AG10803 (cell line): ENCODE data around the gene MYOM1.

ENCODE experiments used
- DNase-seq: peaks from one replicate; pipeline ENCODE4 v3.0.0; 2010; ENCODE audit warnings: low read depth
- H3K4me3 ChIP-seq: 2 replicates; pipeline ENCODE4 v1.5.1; 2011; ENCODE audit warnings: mild to moderate bottlenecking, low read length, control low read depth
- TF ChIP-seq, protein P1 (sequence below): conservative IDR thresholded peaks from 2 replicates; pipeline ENCODE4 v1.5.1; 2011; ENCODE audit warnings: mild to moderate bottlenecking, low read length, control low read depth, inconsistent platforms

The MYOM1 gene

GRCh38 chr18:3151399-3152264, 68.1 kb downstream of the MYOM1 start:
- TF ChIP-seq, protein P1, sequence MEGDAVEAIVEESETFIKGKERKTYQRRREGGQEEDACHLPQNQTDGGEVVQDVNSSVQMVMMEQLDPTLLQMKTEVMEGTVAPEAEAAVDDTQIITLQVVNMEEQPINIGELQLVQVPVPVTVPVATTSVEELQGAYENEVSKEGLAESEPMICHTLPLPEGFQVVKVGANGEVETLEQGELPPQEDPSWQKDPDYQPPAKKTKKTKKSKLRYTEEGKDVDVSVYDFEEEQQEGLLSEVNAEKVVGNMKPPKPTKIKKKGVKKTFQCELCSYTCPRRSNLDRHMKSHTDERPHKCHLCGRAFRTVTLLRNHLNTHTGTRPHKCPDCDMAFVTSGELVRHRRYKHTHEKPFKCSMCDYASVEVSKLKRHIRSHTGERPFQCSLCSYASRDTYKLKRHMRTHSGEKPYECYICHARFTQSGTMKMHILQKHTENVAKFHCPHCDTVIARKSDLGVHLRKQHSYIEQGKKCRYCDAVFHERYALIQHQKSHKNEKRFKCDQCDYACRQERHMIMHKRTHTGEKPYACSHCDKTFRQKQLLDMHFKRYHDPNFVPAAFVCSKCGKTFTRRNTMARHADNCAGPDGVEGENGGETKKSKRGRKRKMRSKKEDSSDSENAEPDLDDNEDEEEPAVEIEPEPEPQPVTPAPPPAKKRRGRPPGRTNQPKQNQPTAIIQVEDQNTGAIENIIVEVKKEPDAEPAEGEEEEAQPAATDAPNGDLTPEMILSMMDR: peak; percentile 88
- no peak overlapping the region for H3K4me3 ChIP-seq
- DNase-seq: peak; percentile 32

- TF ChIP-seq, protein P1: no peak
- no peak for DNase-seq
- H3K4me3 ChIP-seq: no peak overlapping the region
Observed at GRCh38 chr18:3150688-3151087, 69.1 kb downstream of the MYOM1 start.

DNA sequence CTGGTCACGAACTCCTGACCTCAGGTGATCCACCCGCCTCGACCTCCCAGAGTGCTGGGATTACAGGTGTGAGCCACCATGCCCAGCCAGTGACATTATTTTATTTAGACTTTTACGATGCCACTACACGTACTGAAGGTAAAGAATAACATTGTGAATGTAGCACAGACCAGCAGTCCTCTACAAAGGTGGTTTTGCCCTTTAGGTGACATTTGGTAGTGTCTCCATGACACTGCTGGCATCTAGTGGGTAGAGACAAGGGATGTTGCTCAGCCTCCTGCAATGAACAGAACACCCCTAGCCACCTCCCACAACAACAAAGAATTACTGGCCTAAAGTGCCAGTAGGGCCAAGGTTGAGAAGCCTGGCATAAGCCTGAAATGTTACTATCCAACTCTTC, 69.5 kb downstream of the MYOM1 start:
- no peak overlapping the region for H3K4me3 ChIP-seq
- TF ChIP-seq, protein P1: no peak
- no peak for DNase-seq

GRCh38 chr18:3148930-3149535, 70.7 kb downstream of the MYOM1 start:
- H3K4me3 ChIP-seq: no peak overlapping the region
- peak; percentile 29 for DNase-seq
- TF ChIP-seq, protein P1: no peak

GRCh38 chr18:3147935-3148554, 71.7 kb downstream of the MYOM1 start:
- no peak overlapping the region for H3K4me3 ChIP-seq
- TF ChIP-seq, protein P1: no peak
- DNase-seq: no peak

DNA sequence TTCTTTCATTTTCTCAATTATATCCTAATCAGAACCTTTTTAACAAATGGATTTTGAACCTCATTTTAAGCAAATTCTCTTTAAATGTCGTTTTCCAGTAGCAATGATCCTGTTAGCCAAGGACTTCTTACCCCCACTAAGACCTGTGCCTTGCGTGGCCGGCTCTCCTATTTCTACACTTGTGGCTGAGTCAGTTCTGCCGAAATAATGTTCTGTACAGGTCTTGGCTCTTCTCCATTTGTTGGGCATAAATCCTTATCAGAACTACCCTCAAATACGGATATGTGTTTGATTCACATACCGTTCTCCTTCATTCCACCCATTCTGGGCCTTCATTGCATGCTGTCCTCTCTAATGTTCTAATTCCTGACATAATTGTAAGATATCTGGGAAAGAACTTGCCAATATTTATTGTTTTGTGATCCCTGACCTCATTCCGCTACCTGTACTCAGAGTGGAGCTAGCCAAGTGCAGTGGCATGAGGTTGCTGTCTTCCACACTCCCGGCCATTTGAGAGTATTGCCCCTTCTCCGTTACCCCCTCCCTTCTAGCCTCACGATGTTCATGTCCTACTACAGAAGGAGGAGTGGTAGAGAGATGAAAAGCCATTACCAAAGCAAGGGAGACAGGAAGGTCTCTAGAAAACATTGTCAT, 78.7 kb downstream of the MYOM1 start:
- no peak for DNase-seq
- H3K4me3 ChIP-seq: no peak overlapping the region
- TF ChIP-seq, protein P1: no peak
